ENCODE measurements around the gene MBD6. TPM values are rescaled to one million over a fixed set of nuclear protein-coding genes. Genes with fewer than 3 reads are reported as not detected.

Gene MBD6
- total RNA-seq, 1 experiment from 2014 or later, result 66.8 TPM

DNA sequence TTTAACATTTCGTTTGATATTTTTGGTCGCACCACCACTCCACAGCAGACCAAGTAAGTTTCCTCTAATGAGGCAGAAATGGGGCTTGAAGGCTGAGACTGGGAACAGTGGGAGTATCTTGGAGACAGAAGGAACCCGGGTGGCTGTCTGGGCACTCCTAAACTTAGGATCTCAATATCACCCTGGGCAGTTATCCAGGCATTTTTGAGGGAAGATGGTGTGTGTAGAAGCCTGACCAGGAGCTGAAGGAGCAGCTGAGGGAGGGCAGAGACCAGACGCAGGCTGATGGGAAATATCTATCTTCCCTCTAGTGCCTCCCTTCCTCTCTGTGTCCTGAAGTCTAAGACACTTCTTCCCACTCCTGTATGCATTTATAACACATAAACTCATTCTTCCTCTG lies 24.1 kb upstream of the MBD6 start:
- H4K20me1 ChIP-seq (ENCODE audit: control insufficient read depth, insufficient read depth, insufficient read length), result no peaks in the 10 kb centered on the region
- H4K8ac ChIP-seq (replicated peaks; ENCODE audit: insufficient read length, low read depth, low read length), result no peak overlapping the region
- no peaks in the 10 kb centered on the region for H3K23me2 ChIP-seq (ENCODE audit: insufficient read length, low read depth, low read length, poor library complexity, severe bottlenecking)
- no peak overlapping the region for H3K23ac ChIP-seq (ENCODE audit: insufficient read length, low read depth, low read length)
- no peak overlapping the region for H4K5ac ChIP-seq (ENCODE audit: insufficient read length, low read depth, low read length)
- no peak overlapping the region for H2BK20ac ChIP-seq (ENCODE audit: low read depth, low read length, poor library complexity, severe bottlenecking)
- no peak for DNase-seq
- Mint-ChIP-seq H3K9me3 (peaks cover 0 to 3% of the 10 kb centered on the region in 2 experiments; a peak in 1 of 5 replicates), H3K4me3 (no peak overlapping the region), H3K4me1 (peaks cover 0 to 2% of the 10 kb centered on the region in 2 experiments; a peak in 2 of 4 replicates), H3K27me3 (ENCODE audit: low read depth) (no peaks in the 10 kb centered on the region), H3K27ac (no peak overlapping the region; a peak in 1 of 7 replicates), H3K36me3 (ENCODE audit: insufficient read depth in 1 of 3, low read depth in 3 of 3) (peaks cover 76 to 91% (median 81%) of the 10 kb centered on the region in 3 experiments)
- no peaks in the 10 kb centered on the region for H3K4me1 ChIP-seq (ENCODE audit: insufficient read depth, low read length)
- H2AK5ac ChIP-seq (ENCODE audit: insufficient read length, low read length), result no peak overlapping the region
- no peak overlapping the region for H3K56ac ChIP-seq (ENCODE audit: insufficient read length, low read depth, low read length)
- WGBS (ENCODE audit: extremely low coverage, insufficient read length, low lambda C conversion rate), result no CpG with 5 or more reads among the region's 4 CpGs
- no peak overlapping the region for H3K18ac ChIP-seq (ENCODE audit: insufficient read length, low read depth, low read length)
- TF ChIP-seq, protein P1, sequence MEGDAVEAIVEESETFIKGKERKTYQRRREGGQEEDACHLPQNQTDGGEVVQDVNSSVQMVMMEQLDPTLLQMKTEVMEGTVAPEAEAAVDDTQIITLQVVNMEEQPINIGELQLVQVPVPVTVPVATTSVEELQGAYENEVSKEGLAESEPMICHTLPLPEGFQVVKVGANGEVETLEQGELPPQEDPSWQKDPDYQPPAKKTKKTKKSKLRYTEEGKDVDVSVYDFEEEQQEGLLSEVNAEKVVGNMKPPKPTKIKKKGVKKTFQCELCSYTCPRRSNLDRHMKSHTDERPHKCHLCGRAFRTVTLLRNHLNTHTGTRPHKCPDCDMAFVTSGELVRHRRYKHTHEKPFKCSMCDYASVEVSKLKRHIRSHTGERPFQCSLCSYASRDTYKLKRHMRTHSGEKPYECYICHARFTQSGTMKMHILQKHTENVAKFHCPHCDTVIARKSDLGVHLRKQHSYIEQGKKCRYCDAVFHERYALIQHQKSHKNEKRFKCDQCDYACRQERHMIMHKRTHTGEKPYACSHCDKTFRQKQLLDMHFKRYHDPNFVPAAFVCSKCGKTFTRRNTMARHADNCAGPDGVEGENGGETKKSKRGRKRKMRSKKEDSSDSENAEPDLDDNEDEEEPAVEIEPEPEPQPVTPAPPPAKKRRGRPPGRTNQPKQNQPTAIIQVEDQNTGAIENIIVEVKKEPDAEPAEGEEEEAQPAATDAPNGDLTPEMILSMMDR (conservative IDR thresholded peaks at IDR 0.05), result no peak
- H4K91ac ChIP-seq (ENCODE audit: insufficient read length, low read depth, low read length), result no peak overlapping the region
- H2BK5ac ChIP-seq (ENCODE audit: insufficient read length, low read length), result no peak overlapping the region
- H3K14ac ChIP-seq (ENCODE audit: insufficient read depth, low read length), result no peak overlapping the region
- no peak overlapping the region for H2BK120ac ChIP-seq (ENCODE audit: low read depth, low read length, poor library complexity, severe bottlenecking)
- H3K4ac ChIP-seq (ENCODE audit: low read depth, low read length), result no peak overlapping the region
- H3K27me3 ChIP-seq (ENCODE audit: insufficient read depth, low read length), result no peaks in the 10 kb centered on the region
- H3K9ac ChIP-seq (ENCODE audit: extremely low read depth, insufficient read length, low read length), result no peak overlapping the region
- H3K27ac ChIP-seq (ENCODE audit: insufficient read length, low read depth, low read length), result no peak overlapping the region
- H3T11ph ChIP-seq (ENCODE audit: low read length), result no peak overlapping the region
- no peaks in the 10 kb centered on the region for H3K9me3 ChIP-seq (ENCODE audit: control insufficient read depth, low read depth, low read length)
- H2BK15ac ChIP-seq (ENCODE audit: low read depth, low read length), result no peak overlapping the region
- H2BK12ac ChIP-seq (ENCODE audit: insufficient read length, low read depth, low read length), result no peak overlapping the region
- H3K4me2 ChIP-seq (ENCODE audit: insufficient read depth, insufficient read length, low read length), result no peak overlapping the region
- H3K79me2 ChIP-seq (ENCODE audit: insufficient read depth, low read length), result no peaks in the 10 kb centered on the region
- H3K79me1 ChIP-seq (ENCODE audit: insufficient read depth, low read depth, low read length, poor library complexity, severe bottlenecking), result no peaks in the 10 kb centered on the region
- H2AFZ ChIP-seq (ENCODE audit: low read length), result no peak overlapping the region

All from H9 (cell line).